GM21786 (cell line): ENCODE results near the gene B4GALNT2.
"Not testable (repeated sequence)": the region's sequence is repeated elsewhere in the genome, so short reads cannot be mapped to it uniquely, and the experiment has no call there.

ENCODE experiments used
- ATAC-seq: cut with Tn5 transposase; IDR thresholded peaks from one replicate; pipeline ENCODE4 v1.9.1; 2021; ENCODE audit not compliant: unreplicated experiment

Gene B4GALNT2

GRCh38 chr17:49180303-49180702, 47.7 kb downstream of the B4GALNT2 start:
- ATAC-seq, result no peak

GRCh38 chr17:49180998-49181635, 48.5 kb downstream of the B4GALNT2 start:
- no peak for ATAC-seq

GRCh38 chr17:49183341-49183740, 50.8 kb downstream of the B4GALNT2 start:
- ATAC-seq, result no peak

- ATAC-seq, result no peak
Measured at GRCh38 chr17:49183801-49184200, 51.2 kb downstream of the B4GALNT2 start.

- not testable (repeated sequence) for ATAC-seq
Measured at GRCh38 chr17:49184522-49184921, 52.0 kb downstream of the B4GALNT2 start.

- ATAC-seq, result not testable (repeated sequence)
Measured at GRCh38 chr17:49185381-49185780, 52.8 kb downstream of the B4GALNT2 start.

- no peak for ATAC-seq
Measured at GRCh38 chr17:49187301-49187700, 54.7 kb downstream of the B4GALNT2 start.

GRCh38 chr17:49190932-49191331, 58.4 kb downstream of the B4GALNT2 start:
- no peak for ATAC-seq

GRCh38 chr17:49191409-49191916, 58.9 kb downstream of the B4GALNT2 start:
- no peak for ATAC-seq

GRCh38 chr17:49191917-49192741, 59.6 kb downstream of the B4GALNT2 start:
- peak; percentile 37 for ATAC-seq

GRCh38 chr17:49193513-49194296, 61.1 kb downstream of the B4GALNT2 start:
- ATAC-seq, result no peak

GRCh38 chr17:49194297-49194607, 61.7 kb downstream of the B4GALNT2 start:
- ATAC-seq, result no peak

- no peak for ATAC-seq
Measured at GRCh38 chr17:49195751-49196150, 63.2 kb downstream of the B4GALNT2 start.

GRCh38 chr17:49196520-49196919, 64.0 kb downstream of the B4GALNT2 start:
- ATAC-seq, result no peak

GRCh38 chr17:49197346-49197998, 64.9 kb downstream of the B4GALNT2 start:
- no peak for ATAC-seq

GRCh38 chr17:49198211-49198610, 65.6 kb downstream of the B4GALNT2 start:
- no peak for ATAC-seq

GRCh38 chr17:49200423-49201083, 68.0 kb downstream of the B4GALNT2 start:
- no peak for ATAC-seq

- no peak for ATAC-seq
Measured at GRCh38 chr17:49201481-49201927, 68.9 kb downstream of the B4GALNT2 start.

- ATAC-seq, result no peak
Measured at GRCh38 chr17:49203796-49204195, 71.2 kb downstream of the B4GALNT2 start.

- ATAC-seq, result no peak
Measured at GRCh38 chr17:49204516-49204915, 71.9 kb downstream of the B4GALNT2 start.
